M059J (cell line): Measurements from ENCODE around the gene PIP5KL1. TPM values are rescaled to one million over a fixed set of nuclear protein-coding genes. Genes with fewer than 3 reads are reported as not detected.
"Not testable (repeated sequence)": the region's sequence is repeated elsewhere in the genome, so short reads cannot be mapped to it uniquely, and the experiment has no call there.

Experiments
- DNase-seq: peaks from one replicate; pipeline ENCODE4 v3.0.0-alpha.2; 2012; ENCODE audit warnings: low read depth
- total RNA-seq: library from RNA; depleted of rRNA; stranded (reverse); fragments of >200 nt; shearing (Covaris generic); gene quantifications from 2 replicates; pipeline ENCODE4 v1.2.3, GENCODE V29; 2014

Gene PIP5KL1
- total RNA-seq, 1 experiment from 2014 or later: 1.6 TPM

GRCh38 chr9:127893392-127893791 is 37.2 kb downstream of the PIP5KL1 start:
- DNase-seq: no peak

DNA sequence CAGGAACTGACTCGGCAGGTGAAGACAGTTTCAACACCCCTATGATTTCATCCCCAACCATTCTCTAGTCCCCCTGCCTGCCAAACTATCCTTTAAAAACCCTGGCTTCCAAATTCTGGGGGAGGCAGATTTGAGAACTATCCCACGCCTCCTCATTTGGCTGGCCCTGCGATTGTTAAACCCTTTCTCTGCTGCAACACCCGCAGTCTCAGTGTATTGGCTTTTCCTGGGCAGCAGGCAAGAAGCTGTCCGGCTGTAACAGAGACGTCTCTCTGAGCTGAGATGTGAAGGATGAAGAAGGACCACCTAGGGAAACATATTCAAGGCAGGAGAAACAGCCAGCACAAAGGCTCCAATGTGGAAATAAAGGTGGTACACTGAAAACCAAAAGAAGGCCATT is 37.7 kb downstream of the PIP5KL1 start:
- DNase-seq: no peak

- no peak for DNase-seq
Measured at GRCh38 chr9:127890053-127890452, 40.5 kb downstream of the PIP5KL1 start.

DNA sequence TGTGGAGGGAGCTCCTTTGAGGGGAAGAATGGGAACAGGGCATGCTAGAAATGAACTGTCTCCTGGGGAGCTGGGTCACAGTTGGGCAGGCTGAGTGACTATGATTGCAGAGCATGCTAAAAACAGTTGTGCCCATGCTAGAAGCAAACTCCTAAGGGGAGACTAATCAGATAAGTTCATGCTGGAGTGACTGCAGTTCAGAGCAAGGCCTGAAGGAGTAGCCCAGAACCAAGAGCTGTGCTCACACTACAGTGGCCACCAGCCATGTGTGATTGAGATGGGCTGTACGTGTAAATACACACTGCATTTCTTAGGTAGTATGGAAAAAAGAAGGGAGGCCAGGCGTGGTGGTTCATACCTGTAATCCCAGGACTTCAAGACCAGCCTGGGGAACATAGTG is 42.8 kb downstream of the PIP5KL1 start:
- no peak for DNase-seq

DNA sequence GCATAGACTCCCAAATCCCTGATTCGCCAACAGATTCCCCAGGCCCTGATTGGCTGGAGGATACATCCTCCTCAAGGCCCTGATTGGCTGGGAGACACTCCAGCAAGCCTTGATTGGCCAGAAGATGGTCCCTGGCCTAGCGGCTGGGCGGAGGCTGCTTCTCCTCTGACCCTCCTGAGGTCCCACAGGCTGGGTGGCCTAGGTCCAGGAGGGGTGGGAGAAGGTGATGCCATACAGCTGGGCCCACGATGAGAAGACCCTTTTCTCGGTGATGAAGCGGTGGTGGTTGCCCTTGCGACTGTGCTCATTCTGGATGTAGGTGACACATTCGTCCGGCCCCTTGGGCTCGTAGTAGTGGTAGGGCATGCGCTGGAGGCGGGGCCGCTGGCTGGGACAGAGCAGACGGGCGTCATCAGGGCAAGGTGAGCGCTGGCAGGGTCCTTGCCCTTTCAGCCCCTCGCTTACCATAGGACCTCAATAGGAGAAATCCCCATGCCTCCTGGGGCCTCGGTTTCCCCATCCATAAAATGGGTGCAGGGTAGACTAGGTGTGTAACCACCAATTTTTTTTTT is 44.1 kb downstream of the PIP5KL1 start:
- no peak for DNase-seq

DNA sequence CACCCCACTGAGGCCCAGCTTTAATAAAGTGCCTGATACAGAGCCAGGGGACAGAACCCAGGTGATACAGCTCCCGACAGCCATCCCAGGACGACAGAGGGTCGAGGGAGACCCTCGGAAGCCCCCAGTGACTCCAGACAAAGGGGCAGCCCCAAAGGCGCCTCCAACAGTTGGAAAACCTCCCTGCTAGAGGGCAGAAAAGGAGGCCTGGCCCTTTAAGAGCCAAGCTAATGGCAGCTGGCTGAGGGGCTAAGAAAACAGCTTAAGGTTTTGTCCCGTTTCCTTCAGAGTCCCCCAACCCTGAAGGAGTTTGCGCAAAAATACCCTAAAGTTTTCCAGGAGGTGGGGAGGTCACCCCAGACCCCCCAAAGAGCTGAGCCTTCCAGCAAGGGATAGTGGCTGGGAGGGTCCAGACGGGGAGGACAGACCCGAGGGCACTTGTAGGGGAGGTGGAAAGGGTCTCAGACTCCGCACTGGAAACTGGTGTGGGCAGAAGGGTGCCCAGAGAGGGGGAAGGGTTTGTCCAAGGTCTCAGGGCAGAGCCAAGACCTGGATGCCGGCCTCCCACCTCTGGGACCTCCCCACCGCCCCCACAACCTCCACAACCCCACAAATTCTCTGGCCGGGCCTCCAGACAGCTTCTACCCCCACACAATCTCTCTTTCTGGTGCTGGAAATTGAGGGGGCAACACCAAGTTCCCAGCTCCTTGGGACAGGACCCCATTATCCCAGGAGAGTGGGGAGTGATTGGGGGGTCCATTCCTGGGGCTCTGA is 44.9 kb downstream of the PIP5KL1 start:
- DNase-seq: no peak

DNA sequence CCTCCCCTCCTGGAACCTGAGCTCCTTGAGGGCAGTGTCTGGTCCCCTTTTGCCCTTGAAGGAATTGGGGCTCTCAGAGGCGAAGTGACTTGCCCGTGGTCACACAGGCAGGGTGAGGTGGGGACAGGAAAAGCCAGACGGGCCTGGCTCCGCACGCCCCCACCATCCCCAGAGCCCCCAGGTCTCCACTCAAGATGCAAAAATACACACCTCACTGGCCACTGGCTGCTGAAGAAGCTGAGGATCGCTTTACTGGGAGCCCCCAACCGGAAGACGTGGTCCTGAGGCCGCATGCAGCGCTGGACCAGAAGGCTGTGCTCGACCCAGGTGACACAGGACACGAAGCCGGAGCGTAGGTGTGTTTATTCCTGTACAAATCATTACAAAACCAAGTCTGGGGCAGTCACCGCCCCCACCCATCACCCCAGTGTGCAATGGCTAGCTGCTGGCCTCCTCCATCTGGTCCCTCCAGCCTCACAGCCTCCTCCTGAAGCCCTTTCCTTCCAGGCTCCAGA is 45.5 kb downstream of the PIP5KL1 start:
- no peak for DNase-seq

DNA sequence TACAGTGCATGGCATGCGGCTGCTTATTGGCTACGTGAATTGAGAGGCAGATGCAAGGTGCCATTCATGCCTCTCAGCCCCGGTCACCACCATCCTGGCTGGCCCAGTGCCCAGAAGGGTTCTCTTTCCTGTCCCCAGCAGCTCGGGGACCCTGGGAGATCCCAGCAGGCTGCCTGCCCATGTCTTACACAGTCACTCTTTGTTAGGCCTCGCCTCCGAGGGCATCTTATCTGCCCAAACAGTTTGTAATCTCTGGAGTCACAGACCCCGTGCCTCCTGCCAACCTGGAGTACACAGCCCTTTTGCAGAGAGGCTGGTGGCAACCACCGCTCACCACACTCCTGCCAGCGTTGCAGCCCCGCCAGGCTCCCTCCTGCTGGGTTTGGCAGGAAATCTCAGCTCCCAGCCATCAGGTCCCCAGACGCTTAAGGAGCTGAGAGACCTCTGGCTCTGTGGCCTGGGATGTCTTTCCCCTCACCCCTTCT is 46.1 kb downstream of the PIP5KL1 start:
- DNase-seq: peak; percentile 66

GRCh38 chr9:127883959-127884358 is 46.6 kb downstream of the PIP5KL1 start:
- no peak for DNase-seq

- DNase-seq: not testable (repeated sequence)
Measured at GRCh38 chr9:127881715-127882114, 48.9 kb downstream of the PIP5KL1 start.

GRCh38 chr9:127880143-127880542 is 50.4 kb downstream of the PIP5KL1 start:
- no peak for DNase-seq

DNA sequence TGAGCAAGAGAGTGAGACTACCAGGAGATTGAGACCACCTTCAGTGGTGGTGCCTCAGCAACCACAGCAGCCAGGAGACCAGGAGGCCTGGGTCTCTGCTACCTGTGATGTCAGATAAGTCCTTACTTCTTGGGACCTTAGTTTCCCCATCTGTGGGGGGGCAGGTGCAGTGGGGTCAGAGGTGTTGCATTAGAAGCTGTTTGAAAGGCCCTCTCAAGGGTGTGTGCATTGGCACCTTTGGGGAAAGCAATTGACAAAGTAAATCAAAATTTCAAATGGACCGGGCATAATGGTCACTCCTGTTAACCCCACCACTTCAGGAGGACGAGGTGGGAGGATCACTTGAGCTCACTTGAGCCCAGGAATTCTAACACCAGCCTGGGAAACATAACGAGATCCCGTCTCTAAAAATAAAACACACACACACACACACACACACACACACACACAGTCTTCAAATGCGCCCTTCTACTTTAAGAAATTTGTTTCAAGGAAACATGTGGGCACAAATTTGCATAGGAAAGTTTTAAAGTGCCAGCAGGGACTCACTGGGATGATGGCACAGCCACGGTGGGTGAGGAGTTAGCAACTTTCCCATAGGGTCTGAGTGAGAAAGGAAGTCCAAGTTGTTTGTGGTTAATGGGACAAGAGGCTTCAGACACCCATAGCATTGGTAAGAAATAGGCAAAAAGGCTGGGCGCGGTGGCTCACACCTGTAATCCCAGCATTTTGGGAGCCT is 51.8 kb downstream of the PIP5KL1 start:
- no peak for DNase-seq

- DNase-seq: no peak
Measured at GRCh38 chr9:127878001-127878651, 52.5 kb downstream of the PIP5KL1 start.

GRCh38 chr9:127877566-127877998 is 53.0 kb downstream of the PIP5KL1 start, which contains the start of gene AK1:
AK1 (minus strand) TSS chr9:127877675; CDS start chr9:127874617, 3,058 bp downstream.
- peak; percentile 69 for DNase-seq

GRCh38 chr9:127876764-127877562 is 53.6 kb downstream of the PIP5KL1 start:
- DNase-seq: no peak

DNA sequence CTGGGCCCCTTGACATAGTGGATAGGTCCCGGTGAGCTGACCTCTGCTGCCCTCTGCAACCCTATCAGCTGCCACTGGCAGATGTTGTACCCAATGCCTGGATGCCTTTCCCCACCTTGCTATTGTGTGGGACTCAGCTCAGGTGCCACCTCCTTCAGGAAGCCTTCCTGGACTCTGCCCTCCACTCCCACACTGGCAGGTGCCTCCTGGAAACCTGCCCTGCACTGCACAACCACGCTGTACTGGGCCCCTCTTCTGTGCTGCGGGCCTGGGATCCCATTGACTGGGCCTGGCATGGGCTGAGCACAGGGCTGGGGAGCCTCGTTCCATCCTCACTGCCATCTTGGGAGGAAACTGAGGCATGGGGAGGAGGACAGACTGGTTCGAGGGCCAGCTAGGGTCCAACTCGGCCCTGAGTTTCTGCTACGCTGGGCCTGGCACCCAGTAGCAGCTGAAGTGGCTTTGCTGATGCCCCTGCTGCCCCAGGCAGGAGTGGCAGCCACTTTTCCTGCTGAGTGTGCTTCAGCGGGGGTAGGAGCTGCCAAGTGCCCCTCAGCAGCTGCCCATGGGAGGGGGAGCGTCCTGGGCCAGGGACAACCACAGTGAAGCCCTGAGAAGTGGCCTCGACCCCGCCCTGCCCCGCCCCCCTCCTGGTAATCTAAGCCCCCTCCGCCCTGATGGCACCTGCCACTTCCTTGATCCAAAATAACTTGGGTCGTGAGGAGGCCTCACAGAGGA is 54.4 kb downstream of the PIP5KL1 start:
- DNase-seq: no peak

GRCh38 chr9:127875306-127875966 is 55.1 kb downstream of the PIP5KL1 start:
- DNase-seq: peak; percentile 55

- DNase-seq: no peak
Measured at GRCh38 chr9:127874301-127875221, 56.0 kb downstream of the PIP5KL1 start.

GRCh38 chr9:127873886-127874285 is 56.7 kb downstream of the PIP5KL1 start:
- DNase-seq: peak; percentile 36
